HG02840 (cell line): ENCODE results near the gene TIMP2.

Experiments used
- ATAC-seq: cut with Tn5 transposase; IDR thresholded peaks from one replicate; pipeline ENCODE4 v1.9.1; 2021; ENCODE audit warnings: mild to moderate bottlenecking, moderate library complexity, moderate number of reproducible peaks; ENCODE audit not compliant: unreplicated experiment, low FRiP score

TIMP2 gene

GRCh38 chr17:78819806-78820792 is 105.1 kb downstream of the TIMP2 start:
- ATAC-seq, result no peak

DNA sequence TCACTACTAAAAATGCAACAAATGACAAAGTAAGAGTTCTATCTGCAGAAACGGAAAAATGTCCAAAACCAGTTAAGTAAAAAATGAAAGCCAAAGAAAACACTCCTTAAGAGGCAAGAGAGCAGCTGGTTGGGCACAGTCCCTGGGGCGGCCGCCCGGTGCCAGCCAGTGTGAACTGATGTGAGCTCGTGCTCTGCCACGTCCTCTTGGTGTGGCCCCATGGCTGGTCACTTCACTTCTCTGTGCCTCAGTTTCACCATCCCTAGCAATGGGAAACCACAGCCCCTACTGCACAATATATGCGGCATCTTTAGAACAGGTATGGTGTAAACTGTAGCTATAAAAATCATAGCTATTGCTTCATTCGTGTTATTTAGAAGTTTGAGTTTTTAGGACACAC is 105.8 kb downstream of the TIMP2 start:
- ATAC-seq, result no peak

DNA sequence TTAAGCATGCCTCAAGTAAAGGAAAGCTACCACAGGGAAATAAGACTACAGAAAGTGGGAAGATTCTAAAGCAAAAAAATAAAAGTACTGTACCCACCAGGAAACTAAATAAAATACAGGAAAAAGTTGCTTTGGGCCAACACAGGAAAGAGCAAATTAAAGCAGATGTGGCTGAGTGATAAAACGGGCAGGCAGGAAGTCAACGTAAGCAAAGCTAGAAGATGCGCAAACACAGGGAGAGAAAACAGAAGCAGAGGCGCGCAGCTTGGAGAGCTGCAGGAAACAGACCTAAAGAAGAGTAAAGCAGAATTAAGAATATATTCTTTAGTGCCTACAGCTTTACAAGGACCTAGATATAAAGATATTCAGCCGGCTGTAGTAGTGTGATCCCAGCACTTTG is 106.3 kb downstream of the TIMP2 start:
- ATAC-seq, result no peak

GRCh38 chr17:78818152-78818846 is 106.9 kb downstream of the TIMP2 start:
- ATAC-seq, result no peak

DNA sequence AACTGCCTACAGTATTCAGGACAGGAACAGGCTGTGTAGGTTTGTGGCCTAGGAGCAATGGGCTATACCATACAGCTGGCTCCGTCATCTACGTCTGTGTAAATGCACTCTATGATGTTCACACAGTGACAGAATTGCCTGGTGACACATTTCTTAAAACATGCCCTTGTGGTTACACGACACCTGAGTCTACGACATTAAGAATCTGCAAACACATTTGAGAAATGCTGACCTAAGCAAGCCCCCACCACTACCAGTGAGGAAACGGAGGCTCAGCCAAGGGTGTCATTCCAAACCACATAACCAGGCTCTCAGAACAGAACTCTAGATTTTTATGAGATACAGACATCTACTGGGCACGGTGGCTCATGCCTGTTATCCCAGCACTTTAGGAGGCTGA is 108.1 kb downstream of the TIMP2 start:
- no peak for ATAC-seq

- ATAC-seq, result no peak
These were observed 109.5 kb downstream of the TIMP2 start for GRCh38 chr17:78815696-78816095.

DNA sequence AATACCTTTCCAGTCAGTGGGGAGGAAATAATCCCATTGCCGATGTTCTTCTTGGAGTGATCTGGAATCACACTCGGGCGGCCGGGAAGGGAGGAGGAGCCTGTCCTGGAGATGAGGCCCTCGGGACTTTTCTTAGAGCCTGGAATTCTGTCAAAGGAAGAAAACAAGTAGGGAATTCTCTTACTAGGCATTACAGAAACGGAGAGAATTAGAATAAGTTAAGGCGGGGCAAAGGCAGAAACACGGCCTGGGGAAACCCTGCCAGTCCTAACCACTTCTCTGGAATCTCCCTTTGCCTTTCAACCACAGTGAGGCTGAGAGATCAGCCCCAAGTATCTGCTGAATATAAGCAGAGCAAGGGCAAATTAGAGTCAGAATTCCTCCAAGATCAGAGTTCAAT is 112.3 kb downstream of the TIMP2 start:
- ATAC-seq, result no peak

- ATAC-seq, result no peak
These were observed 117.0 kb downstream of the TIMP2 start for GRCh38 chr17:78808163-78808562.

GRCh38 chr17:78806451-78806850 is 118.7 kb downstream of the TIMP2 start:
- ATAC-seq, result no peak

GRCh38 chr17:78805301-78805700 is 119.9 kb downstream of the TIMP2 start:
- no peak for ATAC-seq

DNA sequence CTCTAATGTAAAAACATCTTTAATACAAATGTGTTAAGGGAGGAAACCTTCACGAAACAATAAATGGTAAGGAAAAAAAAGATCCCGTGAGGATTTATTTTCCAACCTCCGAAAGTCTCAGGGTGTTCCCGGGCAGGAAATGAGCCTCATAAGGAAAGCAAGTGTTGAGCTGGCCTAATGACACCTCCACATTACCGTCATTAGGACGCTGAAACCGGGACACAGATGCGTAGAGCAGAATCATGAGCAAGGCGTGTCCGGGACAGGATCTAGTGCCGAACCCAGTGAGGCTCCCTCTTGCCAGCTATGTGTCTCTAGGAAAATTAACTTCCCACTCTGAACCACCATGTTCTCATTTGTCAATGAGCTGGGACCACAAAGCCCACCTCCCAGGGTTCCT is 120.4 kb downstream of the TIMP2 start:
- ATAC-seq, result no peak

DNA sequence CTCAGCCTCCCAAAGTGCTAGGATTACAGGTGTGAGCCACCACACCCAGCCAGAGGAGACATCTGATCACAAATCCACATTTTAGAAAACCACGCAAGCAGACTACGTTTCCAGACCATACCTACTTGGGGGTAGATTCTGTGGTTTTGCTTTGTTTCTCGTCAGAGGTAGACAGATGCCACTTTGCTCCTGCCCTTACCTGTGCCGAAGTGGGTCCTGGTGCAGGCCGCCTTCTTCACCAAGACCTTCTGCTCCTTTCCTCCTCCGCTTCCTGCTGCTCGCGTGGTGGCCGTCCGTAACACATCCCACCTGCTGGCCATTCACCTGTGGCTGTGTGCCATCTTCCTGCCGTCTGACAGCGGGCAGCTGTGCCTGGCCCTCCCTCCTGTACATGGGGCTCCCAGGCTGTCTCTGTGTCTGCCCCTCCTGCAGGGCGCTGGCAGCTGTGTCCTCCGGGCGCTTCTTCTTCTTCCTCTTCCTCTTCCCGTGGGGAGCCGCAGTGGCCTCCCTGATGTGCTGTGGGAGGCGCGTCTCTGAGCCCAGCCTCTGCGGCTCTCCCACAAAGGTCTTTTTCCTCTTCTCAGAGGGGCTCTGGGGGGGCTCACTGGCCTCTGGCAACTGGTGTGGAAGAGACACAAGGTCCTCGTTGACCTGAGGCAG is 121.9 kb downstream of the TIMP2 start:
- no peak for ATAC-seq
